HG03159 (cell line): Measurements from ENCODE around the gene DAB1.
"Not testable (repeated sequence)": the region's sequence is repeated elsewhere in the genome, so short reads cannot be mapped to it uniquely, and the experiment has no call there.

Experiments
- ATAC-seq: cut with Tn5 transposase; IDR thresholded peaks from one replicate; pipeline ENCODE4 v1.9.1; 2021; ENCODE audit warnings: mild to moderate bottlenecking, moderate library complexity; ENCODE audit not compliant: unreplicated experiment

The DAB1 gene

DNA sequence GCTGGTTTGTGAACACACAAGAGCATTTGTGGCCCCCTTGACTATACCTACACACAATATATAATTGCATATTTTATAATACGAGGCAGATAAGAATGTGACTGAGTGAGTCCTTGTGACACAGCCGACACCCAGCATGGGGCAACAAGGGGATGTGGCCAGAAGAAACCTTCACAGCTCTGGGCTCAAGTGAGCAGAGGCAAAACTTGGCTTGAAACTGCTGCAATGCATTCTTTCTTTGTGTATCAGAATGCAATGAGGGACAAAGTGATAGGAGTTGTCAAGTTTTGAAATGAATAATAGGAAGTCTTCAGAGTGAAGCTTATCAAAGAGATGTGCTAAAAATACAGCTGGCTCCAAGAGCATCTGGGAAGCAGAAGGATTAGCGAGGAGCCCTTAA is 334.0 kb downstream of the DAB1 start:
- no peak for ATAC-seq

DNA sequence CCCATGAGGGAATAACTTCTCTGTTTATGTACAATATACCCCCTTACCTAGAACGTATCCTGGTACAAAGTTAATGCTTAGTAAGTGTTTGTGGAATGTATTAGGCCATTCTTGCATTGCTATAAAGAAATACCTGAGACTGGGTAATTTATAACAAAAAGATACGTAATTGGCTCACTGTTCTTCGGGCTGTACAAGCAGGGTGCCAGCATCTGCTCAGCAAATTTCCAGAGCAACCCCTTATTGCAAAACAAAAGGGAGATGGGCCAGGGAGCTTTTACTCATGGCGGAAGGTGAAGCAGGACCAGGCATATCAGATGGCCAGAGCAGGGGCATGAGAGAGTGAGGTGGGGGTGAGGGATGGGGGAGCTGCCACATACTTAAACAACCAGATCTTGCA is 334.6 kb downstream of the DAB1 start:
- no peak for ATAC-seq

- no peak for ATAC-seq
Observed at GRCh38 chr1:57088653-57089052, 335.2 kb downstream of the DAB1 start.

- ATAC-seq: not testable (repeated sequence)
Observed at GRCh38 chr1:57087660-57088059, 336.2 kb downstream of the DAB1 start.

- no peak for ATAC-seq
Observed at GRCh38 chr1:57086154-57086553, 337.7 kb downstream of the DAB1 start.

GRCh38 chr1:57084701-57085100 is 339.2 kb downstream of the DAB1 start:
- no peak for ATAC-seq

DNA sequence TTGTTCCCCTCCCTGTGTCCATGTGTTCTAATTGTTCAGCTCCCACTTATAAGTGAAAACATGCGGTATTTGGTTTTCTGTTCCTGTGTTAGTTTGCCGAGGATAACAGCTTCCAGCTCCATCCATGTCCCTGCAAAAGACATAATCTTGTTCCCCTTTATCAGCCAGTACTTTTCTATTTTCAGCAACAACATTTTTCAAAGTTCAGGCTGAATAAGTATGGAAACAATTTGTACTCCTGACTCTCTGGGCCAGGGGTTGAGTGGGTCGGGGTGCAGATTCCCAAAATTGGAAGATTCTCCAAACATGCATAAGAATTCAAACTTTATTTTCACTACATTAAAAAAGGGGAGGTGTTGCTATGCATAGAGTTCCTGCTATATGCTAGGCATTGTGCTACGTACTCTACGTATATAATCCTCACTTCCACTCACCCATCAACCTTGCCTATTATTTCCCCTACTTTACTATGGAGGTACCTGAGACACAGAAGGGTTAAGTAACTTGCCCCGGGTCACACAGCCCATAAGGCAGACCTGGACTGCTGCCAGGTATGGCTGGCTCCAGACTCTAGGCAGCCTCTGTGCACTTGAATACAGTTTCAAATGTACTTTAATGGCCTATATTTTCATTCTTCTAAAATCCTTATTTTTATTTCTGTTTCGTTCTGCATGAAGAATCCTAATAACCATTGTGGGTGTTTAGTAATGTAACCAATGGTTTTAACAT is 341.0 kb downstream of the DAB1 start:
- no peak for ATAC-seq

DNA sequence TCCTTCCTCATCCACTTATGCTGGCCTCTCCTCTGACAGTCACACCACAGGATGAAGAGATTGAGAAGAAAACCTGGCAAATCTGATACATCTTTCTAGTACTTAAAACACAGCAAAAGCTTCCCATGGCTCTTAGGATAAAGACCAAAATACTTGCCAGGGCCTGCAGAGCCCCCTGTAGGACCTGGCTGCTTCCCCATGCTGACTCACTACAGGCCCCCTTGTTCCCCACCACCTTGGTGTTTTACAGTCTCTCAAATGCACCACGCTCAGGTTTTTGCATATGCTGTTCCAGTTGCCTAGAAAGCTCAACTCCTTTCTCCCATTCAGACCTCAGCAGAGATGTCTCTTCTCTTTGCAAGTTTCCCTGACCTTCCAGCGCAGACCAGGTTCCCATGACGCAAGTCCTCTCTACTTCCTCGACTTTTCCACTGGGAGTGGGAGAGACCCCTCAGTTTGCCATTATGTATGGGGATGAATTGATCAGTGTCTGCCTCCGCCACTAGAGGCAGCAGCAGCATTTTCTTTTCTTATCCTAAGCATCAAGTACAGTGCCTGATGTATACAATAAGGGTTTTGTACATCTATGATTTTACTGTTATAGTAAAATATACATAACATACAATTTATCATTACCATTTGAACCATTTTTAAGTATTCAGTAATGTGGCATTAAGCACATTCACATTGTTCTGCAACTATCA is 344.3 kb downstream of the DAB1 start:
- ATAC-seq: no peak

DNA sequence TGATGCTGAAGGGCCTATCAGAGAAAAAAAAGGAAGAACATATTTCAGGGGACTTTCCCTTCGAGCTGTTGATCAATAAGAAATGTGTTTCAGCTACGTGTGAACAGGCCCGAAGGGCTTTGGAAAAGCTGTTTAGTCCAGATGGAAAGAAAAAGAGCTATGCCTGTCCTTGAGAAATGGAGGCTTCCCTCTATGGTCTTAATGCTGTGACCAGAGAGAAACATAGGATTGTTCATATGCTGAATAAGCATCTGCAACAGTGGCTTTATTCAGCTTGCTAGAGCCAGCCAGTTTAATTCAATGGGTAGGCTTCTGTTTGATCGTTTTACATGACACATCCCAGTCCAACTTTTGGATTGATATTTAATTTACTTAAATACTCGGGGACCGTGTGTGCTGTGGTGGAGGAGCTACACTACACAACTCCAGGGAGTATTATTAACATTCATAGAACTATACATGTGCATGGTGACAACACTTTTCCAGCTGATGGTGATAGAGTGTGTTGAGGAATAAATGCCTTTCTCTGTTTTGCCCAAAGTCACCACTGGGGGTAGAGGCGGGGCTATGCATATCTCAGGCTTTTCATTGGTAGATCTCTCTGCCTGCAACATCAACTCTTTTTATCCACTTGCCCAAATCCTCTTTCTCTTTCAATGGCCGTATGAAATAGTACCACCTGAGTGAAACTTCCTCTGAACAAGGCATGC is 351.3 kb downstream of the DAB1 start:
- peak; percentile 95 for ATAC-seq

- ATAC-seq: no peak
Observed at GRCh38 chr1:57067863-57068262, 356.0 kb downstream of the DAB1 start.

DNA sequence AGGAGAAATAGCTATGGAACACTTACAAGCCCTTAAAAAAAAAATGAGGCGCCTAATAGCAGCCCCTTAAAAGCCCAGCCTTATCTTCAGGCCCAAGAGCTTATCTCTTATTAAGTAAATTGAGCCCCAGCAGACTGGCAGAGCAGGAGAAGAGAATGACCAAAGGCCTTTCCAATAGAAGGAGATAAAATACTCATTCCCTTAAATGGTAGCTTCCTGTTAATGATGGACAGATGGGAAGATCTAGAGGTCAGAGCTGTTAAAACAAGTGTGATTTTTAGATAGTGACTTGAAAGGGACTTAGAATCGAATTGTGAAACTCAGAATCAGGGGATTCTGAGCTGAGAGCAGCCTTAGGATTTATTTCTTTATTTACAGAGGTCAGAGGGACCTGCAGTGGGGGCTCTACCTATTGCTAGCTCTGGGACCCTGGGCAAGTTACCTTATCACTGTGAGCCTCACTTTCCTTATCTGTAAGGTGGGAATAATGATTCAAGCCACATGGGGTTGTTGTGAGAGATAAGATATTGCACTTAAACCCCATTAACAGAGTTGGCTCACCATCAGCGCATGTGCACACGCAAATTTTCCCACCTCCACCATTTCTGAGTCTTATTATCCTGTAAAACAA is 356.8 kb downstream of the DAB1 start:
- ATAC-seq: no peak

DNA sequence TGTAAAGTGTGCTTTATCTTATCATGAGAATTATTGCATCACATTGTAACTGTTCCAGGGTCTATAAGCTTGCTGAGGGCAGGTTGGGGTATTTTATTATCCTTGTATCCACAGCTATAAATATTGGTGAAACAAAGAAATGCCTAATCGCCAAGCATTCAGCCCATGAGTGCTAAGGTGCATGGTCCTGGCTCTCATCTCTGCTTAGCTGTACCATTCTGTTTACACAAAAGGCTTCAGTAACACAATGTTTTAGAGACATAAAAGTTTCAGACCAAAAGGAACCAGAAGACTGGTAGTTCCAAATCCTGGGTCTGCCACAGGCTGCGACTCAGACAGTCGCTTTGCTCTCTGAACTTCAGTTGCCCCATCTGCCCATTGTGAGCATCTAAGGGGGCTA is 358.4 kb downstream of the DAB1 start:
- ATAC-seq: no peak

- no peak for ATAC-seq
Observed at GRCh38 chr1:57064379-57065140, 359.3 kb downstream of the DAB1 start.

GRCh38 chr1:57063406-57064125 is 360.3 kb downstream of the DAB1 start:
- no peak for ATAC-seq

GRCh38 chr1:57061369-57061768 is 362.5 kb downstream of the DAB1 start:
- ATAC-seq: no peak

DNA sequence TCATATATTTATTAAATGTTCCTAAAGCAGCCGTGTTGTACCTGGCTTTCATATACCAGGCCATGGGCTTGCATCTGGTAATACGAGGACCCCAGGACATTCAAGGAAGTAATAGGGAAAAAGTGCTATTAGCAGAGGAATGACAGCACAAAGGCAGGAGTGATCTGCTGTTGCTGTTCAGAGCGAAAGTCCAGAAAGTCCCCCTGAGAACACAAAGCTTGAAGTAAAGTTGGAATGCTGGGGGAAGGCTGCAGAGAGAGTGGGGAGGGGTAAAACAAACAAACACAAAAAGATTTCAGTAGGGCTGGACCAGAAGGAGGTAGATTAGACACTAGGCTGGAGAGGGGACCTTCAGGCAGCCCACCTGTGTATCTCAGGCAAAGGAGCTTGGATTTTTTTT is 363.4 kb downstream of the DAB1 start:
- no peak for ATAC-seq

DNA sequence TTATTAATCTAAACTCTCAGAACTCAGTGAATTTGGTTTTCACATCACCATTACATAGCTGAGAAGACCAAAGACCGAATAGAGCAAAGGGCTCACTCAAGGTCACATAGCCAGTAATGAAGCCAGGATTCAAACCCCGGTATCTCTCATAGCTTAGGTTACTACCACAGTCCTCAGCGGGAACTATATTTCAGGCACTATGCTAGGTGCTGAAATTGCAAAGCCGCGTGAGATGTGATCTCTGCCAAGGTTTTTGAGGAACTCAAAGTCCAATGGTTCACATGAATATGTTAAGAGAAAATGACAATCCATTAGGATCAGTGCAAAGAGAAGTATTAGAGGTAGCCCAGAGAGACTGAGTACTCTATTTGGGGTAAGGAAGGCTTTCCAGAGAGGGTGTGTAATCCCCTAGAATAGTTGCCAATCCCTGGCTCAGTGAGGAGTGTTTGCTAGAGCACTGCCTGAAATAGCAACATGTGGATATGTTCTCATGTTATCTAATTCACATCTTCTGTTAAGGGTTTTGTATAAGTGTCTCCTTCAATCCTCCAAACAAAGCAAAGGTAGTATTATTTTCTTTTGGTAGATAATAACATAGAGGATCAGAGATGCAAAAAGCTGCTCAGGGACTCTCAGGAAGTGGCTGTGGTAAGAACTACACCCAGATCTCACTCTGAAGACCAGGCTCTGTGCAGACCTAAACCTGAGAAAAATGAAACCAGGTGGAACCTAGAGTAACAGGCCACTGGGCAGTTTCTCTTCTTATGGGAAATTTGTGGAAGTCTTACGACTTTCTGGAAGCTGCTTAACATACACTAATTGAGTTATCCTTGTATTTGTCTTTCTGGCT is 365.0 kb downstream of the DAB1 start:
- no peak for ATAC-seq

- ATAC-seq: no peak
Observed at GRCh38 chr1:57048856-57049255, 375.0 kb downstream of the DAB1 start.

GRCh38 chr1:57046462-57046861 is 377.4 kb downstream of the DAB1 start:
- no peak for ATAC-seq
